ENCODE results near the gene BRAT1. TPM values are rescaled to one million over a fixed set of nuclear protein-coding genes. Genes with fewer than 3 reads are reported as not detected.
"Not testable (repeated sequence)": the region's sequence is repeated elsewhere in the genome, so short reads cannot be mapped to it uniquely, and the experiment has no call there.

The BRAT1 gene
- total and polyA plus RNA-seq, 2 donors (not counting 1 experiment from before 2014, with no cell fraction given), result 4.0 to 20.1 TPM

- Histone ChIP-seq H3K36me3 (ENCODE audit: control insufficient read depth, insufficient read depth, low read length) (peaks cover 14% of the 10 kb centered on the region), H3K4me2 (ENCODE audit: extremely low read depth, insufficient read depth, low read length) (no peak overlapping the region), H2AFZ (ENCODE audit: low read length) (no peak overlapping the region), H3K27ac (ENCODE audit: insufficient read depth, low read length) (no peak overlapping the region), H3K79me2 (ENCODE audit: control insufficient read depth, insufficient read depth, low read length) (no peaks in the 10 kb centered on the region), H3K9ac (ENCODE audit: insufficient read depth, low read length) (no peak overlapping the region), H3K4me3 (replicated peaks in 1 of 4; ENCODE audit: control extremely low read depth in 1 of 4, insufficient read depth in 1 of 4, low read depth in 3 of 4, low read length in 4 of 4) (no peak overlapping the region), H3K4me1 (ENCODE audit: control insufficient read depth, extremely low read depth, insufficient read depth, low read length) (no peaks in the 10 kb centered on the region), H4K20me1 (ENCODE audit: control insufficient read depth, extremely low read depth, insufficient read depth, low read length) (no peaks in the 10 kb centered on the region), H3K27me3 (ENCODE audit: control insufficient read depth, insufficient read depth, low read length) (no peaks in the 10 kb centered on the region), H3K9me3 (ENCODE audit: control insufficient read depth, insufficient read depth, low read depth, low read length) (no peaks in the 10 kb centered on the region)
- TF ChIP-seq CTCF (conservative IDR thresholded peaks at IDR 0.05 in 1 of 2, IDR thresholded peaks at IDR 0.05 in 1 of 2; ENCODE audit: low read depth in 1 of 2, low read length in 2 of 2), result no peak
- no peak for TF ChIP-seq EZH2 (IDR thresholded peaks at IDR 0.05; ENCODE audit: low read length, missing control alignments)
- no peak for DNase-seq (ENCODE audit: low read depth in 2 of 2)
Observed at GRCh38 chr7:2593036-2593727, 37.9 kb upstream of the BRAT1 start.

GRCh38 chr7:2592375-2592865 lies 37.1 kb upstream of the BRAT1 start:
- no peaks in the 10 kb centered on the region for H4K20me1 ChIP-seq (ENCODE audit: control insufficient read depth, extremely low read depth, insufficient read depth, low read length)
- TF ChIP-seq CTCF (conservative IDR thresholded peaks at IDR 0.05 in 1 of 2, IDR thresholded peaks at IDR 0.05 in 1 of 2; ENCODE audit: low read depth in 1 of 2, low read length in 2 of 2) (no peak), EZH2 (IDR thresholded peaks at IDR 0.05; ENCODE audit: low read length, missing control alignments) (no peak)
- H3K79me2 ChIP-seq (ENCODE audit: control insufficient read depth, insufficient read depth, low read length), result no peaks in the 10 kb centered on the region
- H3K36me3 ChIP-seq (ENCODE audit: control insufficient read depth, insufficient read depth, low read length), result peaks cover 13% of the 10 kb centered on the region
- no peak overlapping the region for H3K27ac ChIP-seq (ENCODE audit: insufficient read depth, low read length)
- H3K4me2 ChIP-seq (ENCODE audit: extremely low read depth, insufficient read depth, low read length), result no peak overlapping the region
- H3K27me3 ChIP-seq (ENCODE audit: control insufficient read depth, insufficient read depth, low read length), result no peaks in the 10 kb centered on the region
- H2AFZ ChIP-seq (ENCODE audit: low read length), result no peak overlapping the region
- no peaks in the 10 kb centered on the region for H3K4me1 ChIP-seq (ENCODE audit: control insufficient read depth, extremely low read depth, insufficient read depth, low read length)
- DNase-seq (ENCODE audit: low read depth in 2 of 2), result no peak
- H3K9ac ChIP-seq (ENCODE audit: insufficient read depth, low read length), result no peak overlapping the region
- H3K9me3 ChIP-seq (ENCODE audit: control insufficient read depth, insufficient read depth, low read depth, low read length), result no peaks in the 10 kb centered on the region
- no peak overlapping the region for H3K4me3 ChIP-seq (replicated peaks in 1 of 4; ENCODE audit: control extremely low read depth in 1 of 4, insufficient read depth in 1 of 4, low read depth in 3 of 4, low read length in 4 of 4)

- H3K36me3 ChIP-seq (ENCODE audit: control insufficient read depth, insufficient read depth, low read length); DNase-seq (ENCODE audit: low read depth in 2 of 2); H3K9me3 ChIP-seq (ENCODE audit: control insufficient read depth, insufficient read depth, low read depth, low read length); H3K4me3 ChIP-seq (replicated peaks in 1 of 4; ENCODE audit: control extremely low read depth in 1 of 4, insufficient read depth in 1 of 4, low read depth in 3 of 4, low read length in 4 of 4); H4K20me1 ChIP-seq (ENCODE audit: control insufficient read depth, extremely low read depth, insufficient read depth, low read length); H3K4me2 ChIP-seq (ENCODE audit: extremely low read depth, insufficient read depth, low read length); H3K27ac ChIP-seq (ENCODE audit: insufficient read depth, low read length); H3K9ac ChIP-seq (ENCODE audit: insufficient read depth, low read length); H3K79me2 ChIP-seq (ENCODE audit: control insufficient read depth, insufficient read depth, low read length); H2AFZ ChIP-seq (ENCODE audit: low read length); H3K4me1 ChIP-seq (ENCODE audit: control insufficient read depth, extremely low read depth, insufficient read depth, low read length); H3K27me3 ChIP-seq (ENCODE audit: control insufficient read depth, insufficient read depth, low read length): not testable (repeated sequence)
Observed at GRCh38 chr7:2589941-2590340, 34.6 kb upstream of the BRAT1 start.

All from fibroblast of lung (primary cell).